22Rv1 (cell line): Measurements from ENCODE around the gene MADD.

ENCODE experiments used
- CTCF ChIP-seq: fragments of 450-650 bp; IDR thresholded peaks from 2 replicates; pipeline ENCODE4 v1.5.1; 2017; ENCODE audit warnings: mild to moderate bottlenecking
- ZFX ChIP-seq: fragments of 450-650 bp; IDR thresholded peaks from 2 replicates; pipeline ENCODE4 v1.6.1; 2017; ENCODE audit warnings: antibody characterized with exemption, borderline replicate concordance

GRCh38 chr11:47288066-47288465 lies 18.1 kb downstream of the MADD start:
- TF ChIP-seq CTCF (no peak), ZFX (no peak)
